ENCODE data around the gene MAPT.
"Not testable (repeated sequence)": the region's sequence is repeated elsewhere in the genome, so short reads cannot be mapped to it uniquely, and the experiment has no call there.

Gene MAPT

DNA sequence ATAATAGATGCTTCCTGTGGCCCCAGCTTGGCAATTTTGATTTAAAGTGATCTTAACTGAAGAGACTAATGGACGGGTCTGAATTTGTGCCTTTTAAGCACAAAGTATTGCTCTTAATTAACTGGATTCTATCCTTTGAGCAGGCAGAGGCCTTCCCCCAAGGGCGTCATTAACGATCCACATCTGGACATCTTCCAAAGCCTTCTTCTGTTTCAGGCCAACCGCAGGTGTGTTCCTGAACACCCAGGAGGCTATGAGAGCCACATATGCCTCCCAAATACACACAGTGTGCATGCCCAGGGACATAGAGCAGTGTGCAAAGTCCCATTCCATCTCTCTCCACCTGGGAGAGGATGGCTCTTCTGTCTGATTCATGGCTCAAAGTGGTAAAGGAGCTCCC lies 42.3 kb downstream of the MAPT start:
- TF ChIP-seq, protein P1, sequence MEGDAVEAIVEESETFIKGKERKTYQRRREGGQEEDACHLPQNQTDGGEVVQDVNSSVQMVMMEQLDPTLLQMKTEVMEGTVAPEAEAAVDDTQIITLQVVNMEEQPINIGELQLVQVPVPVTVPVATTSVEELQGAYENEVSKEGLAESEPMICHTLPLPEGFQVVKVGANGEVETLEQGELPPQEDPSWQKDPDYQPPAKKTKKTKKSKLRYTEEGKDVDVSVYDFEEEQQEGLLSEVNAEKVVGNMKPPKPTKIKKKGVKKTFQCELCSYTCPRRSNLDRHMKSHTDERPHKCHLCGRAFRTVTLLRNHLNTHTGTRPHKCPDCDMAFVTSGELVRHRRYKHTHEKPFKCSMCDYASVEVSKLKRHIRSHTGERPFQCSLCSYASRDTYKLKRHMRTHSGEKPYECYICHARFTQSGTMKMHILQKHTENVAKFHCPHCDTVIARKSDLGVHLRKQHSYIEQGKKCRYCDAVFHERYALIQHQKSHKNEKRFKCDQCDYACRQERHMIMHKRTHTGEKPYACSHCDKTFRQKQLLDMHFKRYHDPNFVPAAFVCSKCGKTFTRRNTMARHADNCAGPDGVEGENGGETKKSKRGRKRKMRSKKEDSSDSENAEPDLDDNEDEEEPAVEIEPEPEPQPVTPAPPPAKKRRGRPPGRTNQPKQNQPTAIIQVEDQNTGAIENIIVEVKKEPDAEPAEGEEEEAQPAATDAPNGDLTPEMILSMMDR (IDR thresholded peaks at IDR 0.05; ENCODE audit: insufficient read depth, low read length, poor library complexity, severe bottlenecking), result no peak
- DNase-seq (ENCODE audit: extremely low read depth, insufficient read length), result no peak
- H3K4me3 ChIP-seq (replicated peaks; ENCODE audit: low read depth, low read length), result no peak overlapping the region
- no peaks in the 10 kb centered on the region; the same call in 1 of the 2 replicates for H3K27me3 ChIP-seq (replicated peaks; ENCODE audit: control insufficient read depth, insufficient read depth, low read length)
- H3K36me3 ChIP-seq (ENCODE audit: control insufficient read depth, insufficient read depth, low read length), result no peaks in the 10 kb centered on the region

DNA sequence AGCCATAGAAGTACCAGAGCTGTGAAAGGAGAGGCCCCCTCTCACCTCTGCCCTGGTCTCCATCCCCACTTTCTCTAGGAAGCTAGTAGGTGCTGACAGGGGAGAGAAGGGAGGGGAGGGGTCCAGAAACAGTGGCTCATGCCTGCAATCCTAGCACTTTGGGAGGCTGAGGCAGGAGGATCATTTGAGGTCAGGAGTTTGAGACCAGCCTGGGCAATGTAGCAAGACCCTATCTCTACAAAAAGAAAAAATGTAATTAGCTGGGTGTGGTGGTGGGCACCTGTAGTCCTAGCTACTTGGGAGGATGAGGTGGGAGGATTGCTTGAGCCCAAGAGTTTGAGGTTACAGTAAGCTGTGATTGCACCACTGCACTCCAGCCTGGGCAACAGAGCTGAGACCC lies 42.8 kb downstream of the MAPT start:
- not testable (repeated sequence) for H3K27me3 ChIP-seq (replicated peaks; ENCODE audit: control insufficient read depth, insufficient read depth, low read length); DNase-seq (ENCODE audit: extremely low read depth, insufficient read length); H3K36me3 ChIP-seq (ENCODE audit: control insufficient read depth, insufficient read depth, low read length); H3K4me3 ChIP-seq (replicated peaks; ENCODE audit: low read depth, low read length)

DNA sequence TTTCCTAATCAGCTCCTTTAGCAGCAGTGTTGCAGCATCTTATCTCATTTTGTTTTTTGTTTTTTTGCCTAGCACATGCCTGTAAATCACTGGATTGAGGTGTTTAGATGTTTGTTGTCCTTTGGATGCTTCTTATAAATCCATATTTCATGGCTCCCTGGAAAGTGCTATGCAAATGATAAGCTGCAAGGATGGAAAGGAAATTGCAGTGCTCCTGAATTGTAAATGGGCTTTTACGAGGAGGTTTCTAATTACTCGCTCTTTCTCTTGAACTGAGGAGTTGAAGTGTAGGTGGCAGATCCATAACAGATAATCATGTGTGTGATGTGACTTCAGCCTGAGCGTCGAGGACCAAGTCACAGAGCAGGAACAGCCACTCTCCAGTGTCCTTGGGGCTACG lies 45.0 kb downstream of the MAPT start:
- DNase-seq (ENCODE audit: extremely low read depth, insufficient read length), result no peak
- TF ChIP-seq, protein P1 (IDR thresholded peaks at IDR 0.05; ENCODE audit: insufficient read depth, low read length, poor library complexity, severe bottlenecking), result no peak
- no peak overlapping the region for H3K4me3 ChIP-seq (replicated peaks; ENCODE audit: low read depth, low read length)
- H3K36me3 ChIP-seq (ENCODE audit: control insufficient read depth, insufficient read depth, low read length), result no peaks in the 10 kb centered on the region
- no peaks in the 10 kb centered on the region; the same call in 1 of the 2 replicates for H3K27me3 ChIP-seq (replicated peaks; ENCODE audit: control insufficient read depth, insufficient read depth, low read length)

DNA sequence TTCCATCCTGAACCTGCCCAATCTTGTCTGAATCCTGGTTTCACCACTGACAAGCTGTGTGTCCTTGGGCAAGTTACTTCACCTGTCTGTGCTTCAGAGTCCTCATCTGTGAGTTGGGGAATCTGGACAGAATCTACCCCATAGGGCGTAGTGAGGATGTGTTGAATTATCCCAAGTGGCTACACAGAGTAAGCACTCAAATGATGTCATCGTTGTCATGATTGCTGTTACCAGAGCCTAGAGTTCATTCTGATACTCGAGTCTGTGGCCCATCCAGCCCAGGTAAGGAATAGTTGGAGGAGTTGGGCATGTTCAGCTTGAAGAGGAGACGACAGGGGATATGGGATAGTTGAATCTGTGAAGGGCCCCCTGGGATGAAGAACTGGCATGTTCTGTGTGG lies 45.9 kb downstream of the MAPT start:
- DNase-seq (ENCODE audit: extremely low read depth, insufficient read length), result no peak
- TF ChIP-seq, protein P1 (IDR thresholded peaks at IDR 0.05; ENCODE audit: insufficient read depth, low read length, poor library complexity, severe bottlenecking), result no peak
- Histone ChIP-seq H3K4me3 (replicated peaks; ENCODE audit: low read depth, low read length) (no peak overlapping the region), H3K36me3 (ENCODE audit: control insufficient read depth, insufficient read depth, low read length) (no peaks in the 10 kb centered on the region), H3K27me3 (replicated peaks; ENCODE audit: control insufficient read depth, insufficient read depth, low read length) (no peaks in the 10 kb centered on the region; the same call in 1 of the 2 replicates)

DNA sequence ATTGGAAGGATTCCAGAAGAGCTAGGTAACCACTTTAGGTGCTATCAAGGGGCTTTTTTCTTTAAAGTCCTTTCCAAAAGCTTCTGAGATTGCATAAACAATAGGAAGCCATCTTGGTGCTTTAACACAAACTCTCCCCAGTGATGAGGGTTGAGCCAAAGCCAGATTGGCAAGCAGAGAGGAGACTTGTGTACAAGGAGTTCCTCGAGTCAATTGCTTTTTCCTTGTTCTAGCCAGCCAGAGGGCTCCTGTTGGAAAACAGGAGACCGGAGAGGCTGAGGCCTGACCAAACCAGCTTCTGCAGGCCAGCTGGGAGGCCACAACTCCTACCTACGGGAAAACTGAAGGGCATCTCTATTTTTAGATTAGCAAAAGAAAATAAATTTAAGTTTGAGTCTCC lies 46.5 kb downstream of the MAPT start:
- TF ChIP-seq, protein P1 (IDR thresholded peaks at IDR 0.05; ENCODE audit: insufficient read depth, low read length, poor library complexity, severe bottlenecking), result no peak
- DNase-seq (ENCODE audit: extremely low read depth, insufficient read length), result no peak
- H3K27me3 ChIP-seq (replicated peaks; ENCODE audit: control insufficient read depth, insufficient read depth, low read length), result no peaks in the 10 kb centered on the region; the same call in 1 of the 2 replicates

DNA sequence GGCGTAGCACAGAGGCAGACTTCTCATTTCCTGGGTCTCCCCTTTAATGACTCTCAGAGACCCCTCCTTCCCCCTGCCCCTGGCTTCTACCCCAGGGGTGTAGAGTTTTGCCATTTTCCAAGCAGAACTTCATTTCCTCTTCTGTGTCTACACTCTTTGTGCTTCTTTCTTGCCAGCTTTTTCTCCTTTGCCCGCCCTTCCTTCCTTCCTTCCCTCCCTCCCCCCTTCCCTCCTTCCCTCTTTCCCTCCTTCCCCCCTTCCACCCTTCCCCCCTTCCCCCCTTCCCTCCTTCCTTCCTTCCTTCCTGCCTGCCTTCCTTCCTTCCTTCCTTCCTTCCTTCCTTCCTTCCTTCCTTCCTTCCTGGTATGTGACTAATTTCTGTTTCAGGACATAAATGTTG lies 47.0 kb downstream of the MAPT start:
- TF ChIP-seq, protein P1 (IDR thresholded peaks at IDR 0.05; ENCODE audit: insufficient read depth, low read length, poor library complexity, severe bottlenecking), result no peak
- DNase-seq (ENCODE audit: extremely low read depth, insufficient read length), result no peak

More for the DNA sequence above, 46.5 kb downstream of the MAPT start:
- Histone ChIP-seq H3K36me3 (ENCODE audit: control insufficient read depth, insufficient read depth, low read length) (no peaks in the 10 kb centered on the region), H3K4me3 (replicated peaks; ENCODE audit: low read depth, low read length) (no peak overlapping the region)

More for the DNA sequence above, 47.0 kb downstream of the MAPT start:
- H3K36me3 ChIP-seq (ENCODE audit: control insufficient read depth, insufficient read depth, low read length), result no peaks in the 10 kb centered on the region
- no peak overlapping the region for H3K4me3 ChIP-seq (replicated peaks; ENCODE audit: low read depth, low read length)
- H3K27me3 ChIP-seq (replicated peaks; ENCODE audit: control insufficient read depth, insufficient read depth, low read length), result no peaks in the 10 kb centered on the region; the same call in 1 of the 2 replicates

All from GM06990 (cell line).